Osteocyte (in vitro differentiated cells): ENCODE results near the gene HSF2. TPM values are rescaled to one million over a fixed set of nuclear protein-coding genes. Genes with fewer than 3 reads are reported as not detected.

ENCODE experiments used
- DNase-seq: peaks from one replicate; pipeline ENCODE4 v3.0.0; 2021; ENCODE audit warnings: mixed read lengths; ENCODE audit not compliant: unreplicated experiment; ENCODE audit errors: extremely low spot score
- H3K27ac Mint-ChIP-seq: one replicate; pipeline ENCODE4 v1.8.0; 2021; ENCODE audit warnings: mild to moderate bottlenecking, mixed read lengths; ENCODE audit not compliant: unreplicated experiment
- H3K27me3 Mint-ChIP-seq: one replicate; pipeline ENCODE4 v1.8.0; 2021; ENCODE audit warnings: mixed read lengths; ENCODE audit not compliant: unreplicated experiment
- H3K36me3 Mint-ChIP-seq: one replicate; pipeline ENCODE4 v1.8.0; 2021; ENCODE audit warnings: mixed read lengths; ENCODE audit not compliant: unreplicated experiment
- H3K4me1 Mint-ChIP-seq: one replicate; pipeline ENCODE4 v1.8.0; 2021; ENCODE audit warnings: mixed read lengths; ENCODE audit not compliant: unreplicated experiment
- H3K4me3 Mint-ChIP-seq: one replicate; pipeline ENCODE4 v1.8.0; 2021; ENCODE audit warnings: mild to moderate bottlenecking, moderate library complexity, mixed read lengths; ENCODE audit not compliant: unreplicated experiment
- H3K9me3 Mint-ChIP-seq: one replicate; pipeline ENCODE4 v1.8.0; 2021; ENCODE audit warnings: mixed read lengths; ENCODE audit not compliant: unreplicated experiment
- total RNA-seq: library from RNA; stranded (reverse); gene quantifications from 2 replicates; pipeline ENCODE4 v1.2.1, GENCODE V29; 2021
- TF ChIP-seq, protein P1 (sequence below): fragments of 200-600 bp; sonication (generic); IDR thresholded peaks from 2 replicates; pipeline ENCODE4 v1.5.0; 2021; ENCODE audit warnings: antibody characterized with exemption, mild to moderate bottlenecking, moderate library complexity

Gene HSF2
- total RNA-seq, 1 donor from 2014 or later = 15.5 TPM

DNA sequence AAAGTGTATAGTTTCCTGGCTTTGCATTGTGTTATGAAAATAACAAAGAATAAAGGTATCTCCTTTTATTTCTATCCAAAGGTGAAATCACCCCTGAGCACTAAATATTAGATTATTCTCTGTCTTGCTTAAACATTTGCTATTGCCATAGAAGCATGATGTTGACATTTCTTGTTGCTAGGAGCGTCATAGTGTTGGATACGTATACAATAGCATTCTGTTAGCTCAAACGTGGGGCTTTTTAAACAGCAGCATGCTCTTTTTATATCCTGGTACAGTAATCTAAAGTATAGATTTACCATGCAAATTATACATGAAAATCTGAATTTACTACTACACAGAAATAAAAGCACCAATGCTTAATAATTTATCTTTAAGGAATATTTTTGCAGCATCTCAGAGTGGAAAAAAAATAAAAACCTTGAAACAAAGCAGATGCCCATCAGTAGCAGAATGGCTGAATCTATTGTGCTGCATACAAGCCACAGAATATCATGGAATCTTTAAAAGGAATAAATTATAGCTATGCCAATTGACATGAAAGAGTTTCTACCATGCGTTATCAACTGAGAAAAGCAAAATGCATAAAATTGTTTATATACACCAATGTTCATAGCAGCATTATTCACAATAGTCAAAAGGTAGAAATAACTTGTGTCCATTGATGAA lies 9.6 kb upstream of the HSF2 start:
- Mint-ChIP-seq H3K4me1 (no peaks in the 10 kb centered on the region), H3K27ac (no peak overlapping the region), H3K36me3 (no peaks in the 10 kb centered on the region), H3K4me3 (no peak overlapping the region), H3K27me3 (peaks cover 15% of the 10 kb centered on the region), H3K9me3 (no peaks in the 10 kb centered on the region)
- no peak for DNase-seq
- TF ChIP-seq, protein P1, sequence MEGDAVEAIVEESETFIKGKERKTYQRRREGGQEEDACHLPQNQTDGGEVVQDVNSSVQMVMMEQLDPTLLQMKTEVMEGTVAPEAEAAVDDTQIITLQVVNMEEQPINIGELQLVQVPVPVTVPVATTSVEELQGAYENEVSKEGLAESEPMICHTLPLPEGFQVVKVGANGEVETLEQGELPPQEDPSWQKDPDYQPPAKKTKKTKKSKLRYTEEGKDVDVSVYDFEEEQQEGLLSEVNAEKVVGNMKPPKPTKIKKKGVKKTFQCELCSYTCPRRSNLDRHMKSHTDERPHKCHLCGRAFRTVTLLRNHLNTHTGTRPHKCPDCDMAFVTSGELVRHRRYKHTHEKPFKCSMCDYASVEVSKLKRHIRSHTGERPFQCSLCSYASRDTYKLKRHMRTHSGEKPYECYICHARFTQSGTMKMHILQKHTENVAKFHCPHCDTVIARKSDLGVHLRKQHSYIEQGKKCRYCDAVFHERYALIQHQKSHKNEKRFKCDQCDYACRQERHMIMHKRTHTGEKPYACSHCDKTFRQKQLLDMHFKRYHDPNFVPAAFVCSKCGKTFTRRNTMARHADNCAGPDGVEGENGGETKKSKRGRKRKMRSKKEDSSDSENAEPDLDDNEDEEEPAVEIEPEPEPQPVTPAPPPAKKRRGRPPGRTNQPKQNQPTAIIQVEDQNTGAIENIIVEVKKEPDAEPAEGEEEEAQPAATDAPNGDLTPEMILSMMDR = no peak

DNA sequence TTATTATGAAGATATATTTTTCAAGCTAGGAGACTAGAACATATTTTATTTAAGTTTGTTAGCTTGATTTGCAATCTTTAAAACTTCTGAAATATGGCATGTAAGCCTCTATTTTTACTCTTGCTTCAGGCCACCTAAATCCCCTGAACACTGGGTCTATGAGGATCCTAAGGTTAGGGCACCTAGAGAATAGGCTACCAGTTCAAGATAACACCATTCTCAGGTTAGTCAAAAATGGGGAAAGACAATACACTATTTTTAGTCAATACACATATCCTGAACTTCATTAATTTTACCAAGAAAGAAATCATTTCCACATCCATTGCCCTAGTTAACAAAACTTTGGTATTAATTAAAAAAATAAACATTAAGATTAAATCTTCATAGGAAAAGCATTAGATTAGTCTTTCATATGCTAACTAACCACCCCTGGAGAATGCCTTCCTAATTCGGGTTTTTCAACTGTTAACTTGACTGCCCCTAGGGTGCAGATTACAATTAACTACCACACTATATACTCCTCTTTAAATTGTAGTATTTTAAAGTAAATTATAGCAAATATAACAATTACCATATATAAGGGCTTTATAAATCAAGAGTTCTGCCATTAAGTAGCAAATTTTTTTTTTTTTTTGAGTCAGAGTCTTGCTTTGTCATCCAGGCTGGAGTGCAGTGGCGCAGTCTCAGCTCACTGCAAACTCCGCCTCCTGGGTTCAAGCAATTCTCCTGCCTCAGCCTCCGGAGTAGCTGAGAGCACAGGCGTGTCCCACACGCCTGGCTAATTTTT lies 6.7 kb upstream of the HSF2 start:
- H3K27ac Mint-ChIP-seq = no peak overlapping the region
- H3K27me3 Mint-ChIP-seq = peaks cover 4% of the 10 kb centered on the region
- H3K9me3 Mint-ChIP-seq = no peaks in the 10 kb centered on the region
- no peaks in the 10 kb centered on the region for H3K36me3 Mint-ChIP-seq
- no peak for DNase-seq
- H3K4me3 Mint-ChIP-seq = no peak overlapping the region
- TF ChIP-seq, protein P1 = no peak
- no peaks in the 10 kb centered on the region for H3K4me1 Mint-ChIP-seq

DNA sequence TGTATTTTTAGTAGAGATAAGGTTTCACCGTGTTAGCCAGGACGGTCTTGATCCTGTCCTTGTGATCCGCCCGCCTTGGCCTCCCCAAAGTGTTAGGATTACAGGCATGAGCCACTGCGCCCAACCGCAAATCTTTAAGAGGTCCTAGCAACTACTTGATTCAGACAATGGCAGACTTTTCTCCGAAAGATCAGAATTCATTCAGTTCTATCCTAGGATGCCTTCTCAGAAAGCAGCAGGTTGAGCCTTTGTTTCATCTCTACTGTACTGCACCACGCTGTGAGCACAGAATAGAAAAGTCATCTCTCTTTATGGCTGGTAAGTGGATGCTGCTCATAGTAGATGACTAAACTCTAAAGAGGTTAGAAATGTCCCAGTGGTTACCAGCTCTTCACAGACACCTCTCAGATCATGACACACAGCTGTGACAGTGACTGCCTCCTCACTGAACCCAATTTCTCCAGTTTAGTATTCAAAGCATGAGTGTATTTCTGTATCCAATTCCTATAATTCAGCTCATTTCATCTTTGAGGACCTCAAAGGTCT lies 6.0 kb upstream of the HSF2 start:
- TF ChIP-seq, protein P1 = no peak
- H3K27ac Mint-ChIP-seq = no peak overlapping the region
- no peak for DNase-seq
- H3K9me3 Mint-ChIP-seq = no peaks in the 10 kb centered on the region
- H3K4me3 Mint-ChIP-seq = no peak overlapping the region
- H3K4me1 Mint-ChIP-seq = peaks cover under 1% of the 10 kb centered on the region
- H3K27me3 Mint-ChIP-seq = peaks cover 4% of the 10 kb centered on the region
- no peaks in the 10 kb centered on the region for H3K36me3 Mint-ChIP-seq

DNA sequence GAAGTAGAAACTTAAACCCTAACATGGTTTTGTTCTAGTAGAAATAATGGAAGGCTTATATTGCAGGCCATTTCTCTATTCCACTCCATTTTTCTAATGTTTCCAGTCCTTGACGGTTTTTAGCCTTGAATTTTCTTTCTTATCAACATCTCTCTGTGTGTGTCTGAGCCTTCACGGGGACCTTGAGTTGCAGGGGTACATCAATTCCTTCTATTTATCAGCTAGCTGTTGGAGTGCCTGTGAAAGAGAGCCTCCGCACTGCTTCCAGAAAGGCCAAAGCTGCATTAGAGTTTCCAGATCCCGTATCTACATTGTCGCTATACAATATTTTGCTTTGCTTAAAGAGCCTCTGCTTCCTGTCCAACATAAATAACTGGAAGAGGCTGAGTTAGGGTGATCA lies 5.4 kb upstream of the HSF2 start:
- H3K9me3 Mint-ChIP-seq = no peaks in the 10 kb centered on the region
- H3K4me1 Mint-ChIP-seq = peaks cover 7% of the 10 kb centered on the region
- no peaks in the 10 kb centered on the region for H3K36me3 Mint-ChIP-seq
- DNase-seq = no peak
- no peak overlapping the region for H3K27ac Mint-ChIP-seq
- TF ChIP-seq, protein P1 = no peak
- H3K27me3 Mint-ChIP-seq = peaks cover 4% of the 10 kb centered on the region
- no peak overlapping the region for H3K4me3 Mint-ChIP-seq

DNA sequence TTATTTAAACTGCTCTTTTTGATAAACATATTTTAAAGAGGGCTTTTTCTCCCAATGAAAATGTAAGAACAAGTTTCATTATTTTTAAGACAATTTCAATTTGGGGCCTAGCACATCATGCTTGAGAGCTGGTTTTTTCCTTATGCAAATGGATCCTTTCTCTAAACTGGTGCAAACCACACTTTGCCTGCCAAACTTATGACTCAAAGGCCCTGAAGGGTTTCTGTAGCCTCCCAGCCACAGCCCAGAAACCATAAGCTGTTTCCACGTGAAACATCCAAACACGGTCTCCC lies 451 bp upstream of the HSF2 start:
- H3K36me3 Mint-ChIP-seq = no peaks in the 10 kb centered on the region
- peak overlapping the region; percentile 65 for H3K4me3 Mint-ChIP-seq
- DNase-seq = no peak
- TF ChIP-seq, protein P1 = no peak
- H3K27ac Mint-ChIP-seq = peak overlapping the region; percentile 89
- peaks cover 31% of the 10 kb centered on the region for H3K4me1 Mint-ChIP-seq
- no peaks in the 10 kb centered on the region for H3K9me3 Mint-ChIP-seq
- no peaks in the 10 kb centered on the region for H3K27me3 Mint-ChIP-seq
